H1 (cell line): Measurements from ENCODE around the gene EN1. TPM values are rescaled to one million over a fixed set of nuclear protein-coding genes. Genes with fewer than 3 reads are reported as not detected.

Source experiments
- CTCF ChIA-PET: fragments of 300-600 bp; sonication (Branson Sonifier 250); formaldehyde crosslinking; loops from one replicate; lab custom pipeline; 2021; ENCODE audit not compliant: partially characterized antibody; lab: Charles Lee
- POLR2A ChIA-PET: fragments of 300-600 bp; sonication (Branson Sonifier 250); formaldehyde crosslinking; loops from one replicate; lab custom pipeline; 2021; ENCODE audit warnings: inconsistent platforms; ENCODE audit not compliant: partially characterized antibody; lab: Charles Lee
- DNase-seq, 2 experiments: peaks; one replicate each; pipeline versions ENCODE4 v3.0.0 to v3.0.0-alpha.2; 2010 to 2022; ENCODE audit warnings: low spot score in 2 of 2, low read depth in 1 of 2, mixed read lengths in 1 of 2
- FAIRE-seq: peaks from 2 replicates; lab custom pipeline; 2011; peaks lifted over from hg19 to GRCh38; lab: Jason Lieb, UNC
- H2AFZ ChIP-seq: 2 replicates; pipeline ENCODE4 v1.8.1; 2012; ENCODE audit warnings: low read length, inconsistent platforms
- H2AK5ac ChIP-seq: 2 replicates; pipeline ENCODE4 v1.6.1; 2013; ENCODE audit warnings: low read depth, low read length
- H2BK120ac ChIP-seq: replicated peaks from 2 replicates; pipeline ENCODE3; 2013; ENCODE audit warnings: low read depth, low read length, inconsistent platforms
- H2BK12ac ChIP-seq: 2 replicates; pipeline ENCODE4 v1.6.1; 2013; ENCODE audit warnings: low read depth, low read length
- H2BK15ac ChIP-seq: 2 replicates; pipeline ENCODE4 v1.6.1; 2013; ENCODE audit warnings: low read length
- H2BK20ac ChIP-seq: 2 replicates; pipeline ENCODE4 v1.6.1; 2013; ENCODE audit warnings: low read length
- H2BK5ac ChIP-seq: 2 replicates; pipeline ENCODE4 v1.6.1; 2013; ENCODE audit warnings: low read depth, low read length
- H3K14ac ChIP-seq: 2 replicates; pipeline ENCODE4 v1.6.1; 2013; ENCODE audit warnings: inconsistent platforms; ENCODE audit not compliant: insufficient read length
- H3K18ac ChIP-seq: 2 replicates; pipeline ENCODE4 v1.6.1; 2013; ENCODE audit warnings: low read length; ENCODE audit errors: extremely low read depth
- H3K23ac ChIP-seq: 2 replicates; pipeline ENCODE4 v1.6.1; 2013; ENCODE audit warnings: inconsistent platforms; ENCODE audit not compliant: insufficient read length
- H3K23me2 ChIP-seq: 2 replicates; pipeline ENCODE4 v1.6.1; 2013; ENCODE audit warnings: low read depth, low read length
- H3K27ac ChIP-seq: 2 replicates; pipeline ENCODE4 v1.6.1; 2011; ENCODE audit warnings: low read depth, low read length, inconsistent platforms
- H3K27me3 ChIP-seq, 4 experiments: replicated peaks in 1 of 4; 1 replicate in 1 of 4; 2 replicates in 3 of 4; pipeline versions ENCODE4 v1.6.1 to v1.8.1; 2011 to 2013; ENCODE audit warnings: low read length in 3 of 4, mild to moderate bottlenecking in 3 of 4, inconsistent platforms in 2 of 4, mixed read lengths in 2 of 4, moderate library complexity in 1 of 4; ENCODE audit not compliant: control insufficient read depth in 3 of 4, insufficient read depth in 3 of 4; ENCODE audit errors: extremely low read depth in 1 of 4
- H3K36me3 ChIP-seq, 4 experiments: 2 replicates each; pipeline versions ENCODE4 v1.6.1 to v1.8.1; 2011 to 2013; ENCODE audit warnings: mild to moderate bottlenecking in 4 of 4, low read length in 3 of 4, moderate library complexity in 2 of 4, control low read depth in 1 of 4, inconsistent platforms in 1 of 4; ENCODE audit not compliant: insufficient read depth in 4 of 4, control insufficient read depth in 2 of 4
- H3K4ac ChIP-seq: replicated peaks from 2 replicates; pipeline ENCODE3; 2013; ENCODE audit warnings: low read length, low read depth, mixed read lengths, inconsistent platforms; ENCODE audit not compliant: insufficient read length
- H3K4me1 ChIP-seq, 4 experiments: replicated peaks in 1 of 4; 1 replicate in 1 of 4; 2 replicates in 3 of 4; pipeline versions ENCODE4 v1.6.1 to v1.8.1; 2011 to 2013; ENCODE audit warnings: low read length in 3 of 4, inconsistent platforms in 2 of 4, mixed read lengths in 1 of 4; ENCODE audit not compliant: insufficient read depth in 4 of 4, control insufficient read depth in 3 of 4
- H3K4me2 ChIP-seq, 2 experiments: 2 replicates each; pipeline versions ENCODE4 v1.6.1 to v1.8.1; 2011 to 2013; ENCODE audit warnings: low read depth in 2 of 2, low read length in 2 of 2, control low read depth in 1 of 2, inconsistent platforms in 1 of 2, mild to moderate bottlenecking in 1 of 2; ENCODE audit not compliant: insufficient read depth in 1 of 2
- H3K4me3 ChIP-seq, 4 experiments: fragments of 200-600, 300-600 bp in 1 of 4; sonication (generic), shearing (Covaris generic), sonication (Bioruptor Twin) in 1 of 4; 2 replicates each; pipeline versions ENCODE4 v1.5.1 to v1.8.1; 2011 to 2016; ENCODE audit warnings: low read length in 4 of 4, low read depth in 3 of 4, control low read depth in 2 of 4, inconsistent platforms in 2 of 4, mild to moderate bottlenecking in 2 of 4, mixed read lengths in 1 of 4, moderate library complexity in 1 of 4; ENCODE audit not compliant: insufficient read depth in 2 of 4; ENCODE audit errors: extremely low read depth in 1 of 4
- H3K56ac ChIP-seq: replicated peaks from 2 replicates; pipeline ENCODE3; 2013; ENCODE audit warnings: low read depth, mild to moderate bottlenecking, mixed read lengths, low read length, inconsistent platforms; ENCODE audit not compliant: insufficient read length
- H3K79me1 ChIP-seq: 2 replicates; pipeline ENCODE4 v1.6.1; 2013; ENCODE audit warnings: low read depth, low read length, control low read depth
- H3K79me2 ChIP-seq, 2 experiments: 2 replicates each; pipeline versions ENCODE4 v1.6.1 to v1.8.1; 2012 to 2013; ENCODE audit warnings: low read length in 2 of 2, mild to moderate bottlenecking in 2 of 2, inconsistent platforms in 1 of 2; ENCODE audit not compliant: insufficient read depth in 2 of 2, control insufficient read depth in 1 of 2
- H3K9ac ChIP-seq, 4 experiments: replicated peaks in 1 of 4; 1 replicate in 1 of 4; 2 replicates in 3 of 4; pipeline versions ENCODE4 v1.6.1 to v1.8.1; 2011 to 2013; ENCODE audit warnings: low read depth in 3 of 4, low read length in 3 of 4, control low read depth in 2 of 4, mild to moderate bottlenecking in 2 of 4, moderate library complexity in 2 of 4, inconsistent platforms in 1 of 4; ENCODE audit errors: extremely low read depth in 1 of 4
- H3K9me3 ChIP-seq, 2 experiments: 2 replicates each; pipeline versions ENCODE4 v1.6.1 to v1.8.1; 2012 to 2013; ENCODE audit warnings: mild to moderate bottlenecking in 2 of 2, moderate library complexity in 2 of 2, control low read depth in 1 of 2, inconsistent platforms in 1 of 2, low read depth in 1 of 2, low read length in 1 of 2, mixed read lengths in 1 of 2; ENCODE audit not compliant: insufficient read depth in 2 of 2
- H4K20me1 ChIP-seq, 2 experiments: replicated peaks in 1 of 2; 2 replicates each; pipeline versions ENCODE3 to v1.8.1; 2011 to 2013; ENCODE audit warnings: inconsistent platforms in 2 of 2, low read length in 2 of 2, mild to moderate bottlenecking in 1 of 2; ENCODE audit not compliant: insufficient read depth in 2 of 2, control insufficient read depth in 1 of 2
- H4K5ac ChIP-seq: 2 replicates; pipeline ENCODE4 v1.6.1; 2013; ENCODE audit warnings: low read length, low read depth, mixed read lengths, inconsistent platforms; ENCODE audit not compliant: insufficient read length
- H4K8ac ChIP-seq: 2 replicates; pipeline ENCODE4 v1.8.0; 2013; ENCODE audit warnings: mild to moderate bottlenecking, moderate library complexity, low read length, inconsistent platforms; ENCODE audit not compliant: insufficient read depth; ENCODE audit errors: extremely low read depth
- H4K91ac ChIP-seq: replicated peaks from 2 replicates; pipeline ENCODE3; 2013; ENCODE audit warnings: low read length, mixed read lengths, inconsistent platforms; ENCODE audit not compliant: insufficient read length
- CHD2 ChIP-seq: IDR thresholded peaks from 2 replicates; pipeline ENCODE4 v1.6.1; 2012; ENCODE audit warnings: low read length, improper control_type of control experiment
- CREB1 ChIP-seq: IDR thresholded peaks from 2 replicates; pipeline ENCODE4 v1.6.1; 2012; ENCODE audit warnings: inconsistent platforms
- FOSL1 ChIP-seq: IDR thresholded peaks from 2 replicates; pipeline ENCODE4 v1.6.1; 2011; ENCODE audit warnings: mild to moderate bottlenecking, low read depth, low read length, moderate library complexity; ENCODE audit not compliant: insufficient read depth
- HDAC2 ChIP-seq, 2 experiments: fragments of 300-600 bp in 1 of 2; sonication (generic) in 1 of 2; IDR thresholded peaks; 2 replicates each; pipeline ENCODE4 v1.6.1; 2011 to 2012; ENCODE audit warnings: low read depth in 2 of 2, low read length in 2 of 2, mild to moderate bottlenecking in 2 of 2, moderate library complexity in 2 of 2, borderline replicate concordance in 1 of 2, inconsistent platforms in 1 of 2
- HDAC6 ChIP-seq: IDR thresholded peaks from one replicate; pipeline ENCODE4 v1.7.1; 2012; ENCODE audit warnings: low read depth, mild to moderate bottlenecking, inconsistent platforms, low read length, moderate library complexity
- KDM4A ChIP-seq: IDR thresholded peaks from one replicate; pipeline ENCODE4 v1.7.1; 2012; ENCODE audit warnings: low read depth, mild to moderate bottlenecking, moderate library complexity, low read length, inconsistent platforms; ENCODE audit not compliant: severe bottlenecking
- KDM5A ChIP-seq: fragments of 200-600 bp; IDR thresholded peaks from 2 replicates; pipeline ENCODE4 v1.7.1; 2012; ENCODE audit warnings: mild to moderate bottlenecking, low read length, inconsistent platforms, mixed read lengths
- PHF8 ChIP-seq: fragments of 200-600 bp; sonication (generic); conservative IDR thresholded peaks from 2 replicates; pipeline ENCODE4 v1.7.1; 2012; ENCODE audit warnings: low read depth, mild to moderate bottlenecking, inconsistent platforms, low read length, moderate library complexity
- POLR2AphosphoS5 ChIP-seq: IDR thresholded peaks from 2 replicates; pipeline ENCODE4 v1.6.1; 2011; ENCODE audit warnings: low read depth, low read length
- SAP30 ChIP-seq: fragments of 300-600 bp; sonication (generic); IDR thresholded peaks from 2 replicates; pipeline ENCODE4 v1.7.1; 2012; ENCODE audit warnings: low read length, moderate library complexity, mild to moderate bottlenecking, inconsistent platforms; ENCODE audit not compliant: insufficient read depth, insufficient replicate concordance
- SIRT6 ChIP-seq: IDR thresholded peaks from one replicate; pipeline ENCODE4 v1.7.1; 2012; ENCODE audit warnings: low read length, inconsistent platforms
- TAF7 ChIP-seq: optimal IDR thresholded peaks from 2 replicates; pipeline ENCODE3; 2011; ENCODE audit warnings: low read depth, mild to moderate bottlenecking, inconsistent platforms, low read length, moderate library complexity, borderline replicate concordance
- TBP ChIP-seq: IDR thresholded peaks from 2 replicates; pipeline ENCODE4 v1.6.1; 2011; ENCODE audit warnings: low read depth, low read length, improper control_type of control experiment
- TEAD4 ChIP-seq: IDR thresholded peaks from 2 replicates; pipeline ENCODE4 v1.6.1; 2012; ENCODE audit warnings: low read depth, low read length, inconsistent platforms, mixed read lengths
- WGBS, 2 experiments: shearing (Covaris generic) in 1 of 2; methylation state at CpG; one replicate each; pipeline versions ENCODE4 v1.1.6 to v1.1.7; 2013 to 2015; ENCODE audit warnings: low lambda C conversion rate in 2 of 2, mixed read lengths in 2 of 2, inconsistent platforms in 1 of 2, low coverage in 1 of 2, missing lambda C conversion rate in 1 of 2; ENCODE audit not compliant: insufficient replicate concordance in 2 of 2, insufficient coverage in 1 of 2, insufficient read length in 1 of 2; ENCODE audit errors: extremely low coverage in 1 of 2, missing lambda C conversion rate in 1 of 2; 5-methylcytosine and 5-hydroxymethylcytosine counted together
- polyA plus RNA-seq, 7 experiments: library from polyadenylated mRNA; depleted of rRNA in 3 of 7; stranded (reverse) in 5 of 7; unstranded in 2 of 7; fragments of >200 nt in 5 of 7; fragments of 200-250 nt in 2 of 7; gene quantifications; 1 replicate in 5 of 7; 2 replicates in 1 of 7; 4 replicates in 1 of 7; pipeline versions ENCODE4 v1.2.1 to v1.2.3, GENCODE V29; 2011 to 2013; ENCODE audit warnings: missing spikeins in 2 of 7, mixed read lengths in 2 of 7
- total RNA-seq: library from RNA; stranded (reverse); fragmentation: NEBNext Ultra II Directional; extraction: Animal tissue kit (Norgen Biotek cat#: 25700); gene quantifications from 2 replicates; pipeline ENCODE4 v1.2.1, GENCODE V29; 2021
- TF ChIP-seq, protein P1 (sequence below): IDR thresholded peaks from 2 replicates; pipeline ENCODE4 v1.6.1; 2012; ENCODE audit warnings: inconsistent platforms

Gene EN1
- total and polyA plus RNA-seq, 2 of the 8 experiments (the other 6 are each of a cell fraction or from before 2014, with no cell fraction given): not detected

DNA sequence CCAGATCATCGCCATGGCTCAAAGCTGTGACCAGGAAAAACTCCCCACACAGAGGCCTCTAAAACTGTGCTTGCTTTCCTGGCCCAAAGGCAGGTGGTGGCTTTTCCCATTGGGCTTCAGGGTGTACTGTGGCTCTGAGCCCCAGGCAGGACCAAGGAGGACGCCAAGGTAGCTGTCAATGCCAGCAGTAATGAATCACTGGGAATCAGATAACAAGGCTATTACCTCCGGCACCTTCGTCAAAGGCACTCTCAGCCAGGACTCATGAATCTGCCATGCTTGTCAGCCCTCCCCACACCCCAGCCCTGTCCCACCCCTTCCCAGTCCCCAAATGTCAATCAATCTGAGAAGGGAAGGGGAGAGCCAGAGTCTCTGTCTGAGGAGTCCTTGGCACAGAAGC lies 27.9 kb upstream of the EN1 start:
- Histone ChIP-seq H3K27me3 (no peaks in the 10 kb centered on the region; a peak in 3 of 7 replicates), H3K79me1 (no peaks in the 10 kb centered on the region), H3K9me3 (no peaks in the 10 kb centered on the region), H3K23me2 (no peaks in the 10 kb centered on the region), H4K5ac (no peak overlapping the region), H3K36me3 (no peaks in the 10 kb centered on the region), H2BK5ac (no peak overlapping the region), H2AFZ (no peak overlapping the region), H4K91ac (no peak overlapping the region), H3K4me3 (no peak overlapping the region), H3K18ac (no peak overlapping the region), H3K4me2 (no peak overlapping the region), H2BK12ac (no peak overlapping the region), H2AK5ac (no peak overlapping the region), H2BK120ac (no peak overlapping the region), H3K27ac (no peak overlapping the region), H4K20me1 (no peaks in the 10 kb centered on the region), H3K23ac (no peak overlapping the region), H2BK15ac (no peak overlapping the region), H3K56ac (no peak overlapping the region), H2BK20ac (no peak overlapping the region), H3K9ac (0 out of 7 replicates have a peak overlapping the region, but pooled peaks of 1 of the 4 experiments have one; percentile 3), H4K8ac (no peak overlapping the region), H3K4ac (no peak overlapping the region), H3K4me1 (no peaks in the 10 kb centered on the region)
- FAIRE-seq (no peak), DNase-seq (no peak)
- 64% methylated on average over 4 of the region's 4 CpGs; no CpG with 5 or more reads in 1 of the 2 experiments for WGBS, 2 experiments
- CTCF ChIA-PET: no interaction called here
- TF ChIP-seq TAF7 (no peak), POLR2AphosphoS5 (no peak), TBP (no peak), FOSL1 (no peak), TEAD4 (no peak), KDM4A (no peak), CHD2 (no peak), HDAC6 (no peak), CREB1 (no peak), PHF8 (no peak), SAP30 (no peak), HDAC2 (IDR thresholded peaks at IDR 0.05; ENCODE audit: borderline replicate concordance in 1 of 2, low read depth in 2 of 2, low read length in 2 of 2) (no peak), SIRT6 (no peak), KDM5A (no peak)
- TF ChIP-seq, protein P1, sequence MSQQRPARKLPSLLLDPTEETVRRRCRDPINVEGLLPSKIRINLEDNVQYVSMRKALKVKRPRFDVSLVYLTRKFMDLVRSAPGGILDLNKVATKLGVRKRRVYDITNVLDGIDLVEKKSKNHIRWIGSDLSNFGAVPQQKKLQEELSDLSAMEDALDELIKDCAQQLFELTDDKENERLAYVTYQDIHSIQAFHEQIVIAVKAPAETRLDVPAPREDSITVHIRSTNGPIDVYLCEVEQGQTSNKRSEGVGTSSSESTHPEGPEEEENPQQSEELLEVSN: no peak
- TF ChIP-seq, all 59 proteins: peak for 0
- Histone ChIP-seq H3K79me2 (no peaks in the 10 kb centered on the region), H3K14ac (no peak overlapping the region)
- POLR2A ChIA-PET: no interaction called here
